ENCODE data around the gene LRRFIP1.

- TF ChIP-seq, protein P1, sequence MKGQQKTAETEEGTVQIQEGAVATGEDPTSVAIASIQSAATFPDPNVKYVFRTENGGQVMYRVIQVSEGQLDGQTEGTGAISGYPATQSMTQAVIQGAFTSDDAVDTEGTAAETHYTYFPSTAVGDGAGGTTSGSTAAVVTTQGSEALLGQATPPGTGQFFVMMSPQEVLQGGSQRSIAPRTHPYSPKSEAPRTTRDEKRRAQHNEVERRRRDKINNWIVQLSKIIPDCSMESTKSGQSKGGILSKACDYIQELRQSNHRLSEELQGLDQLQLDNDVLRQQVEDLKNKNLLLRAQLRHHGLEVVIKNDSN (IDR thresholded peaks at IDR 0.05) = no peak
- TF ChIP-seq EP300 (IDR thresholded peaks at IDR 0.05; ENCODE audit: borderline replicate concordance) (no peak), RAD21 (IDR thresholded peaks at IDR 0.05; ENCODE audit: low read depth) (no peak), CREB1 (IDR thresholded peaks at IDR 0.05; ENCODE audit: low read depth) (no peak), FOXM1 (IDR thresholded peaks at IDR 0.05; ENCODE audit: borderline replicate concordance, low read depth) (no peak), YY1 (IDR thresholded peaks at IDR 0.05; ENCODE audit: low read depth) (no peak), TCF12 (IDR thresholded peaks at IDR 0.05; ENCODE audit: low read depth) (no peak), TAF1 (IDR thresholded peaks at IDR 0.05; ENCODE audit: low read depth) (no peak), EGR1 (IDR thresholded peaks at IDR 0.05) (no peak), NFIC (IDR thresholded peaks at IDR 0.05) (no peak)
- TF ChIP-seq, protein P2, sequence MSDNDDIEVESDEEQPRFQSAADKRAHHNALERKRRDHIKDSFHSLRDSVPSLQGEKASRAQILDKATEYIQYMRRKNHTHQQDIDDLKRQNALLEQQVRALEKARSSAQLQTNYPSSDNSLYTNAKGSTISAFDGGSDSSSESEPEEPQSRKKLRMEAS (IDR thresholded peaks at IDR 0.05) = no peak
- TF ChIP-seq, protein P3, sequence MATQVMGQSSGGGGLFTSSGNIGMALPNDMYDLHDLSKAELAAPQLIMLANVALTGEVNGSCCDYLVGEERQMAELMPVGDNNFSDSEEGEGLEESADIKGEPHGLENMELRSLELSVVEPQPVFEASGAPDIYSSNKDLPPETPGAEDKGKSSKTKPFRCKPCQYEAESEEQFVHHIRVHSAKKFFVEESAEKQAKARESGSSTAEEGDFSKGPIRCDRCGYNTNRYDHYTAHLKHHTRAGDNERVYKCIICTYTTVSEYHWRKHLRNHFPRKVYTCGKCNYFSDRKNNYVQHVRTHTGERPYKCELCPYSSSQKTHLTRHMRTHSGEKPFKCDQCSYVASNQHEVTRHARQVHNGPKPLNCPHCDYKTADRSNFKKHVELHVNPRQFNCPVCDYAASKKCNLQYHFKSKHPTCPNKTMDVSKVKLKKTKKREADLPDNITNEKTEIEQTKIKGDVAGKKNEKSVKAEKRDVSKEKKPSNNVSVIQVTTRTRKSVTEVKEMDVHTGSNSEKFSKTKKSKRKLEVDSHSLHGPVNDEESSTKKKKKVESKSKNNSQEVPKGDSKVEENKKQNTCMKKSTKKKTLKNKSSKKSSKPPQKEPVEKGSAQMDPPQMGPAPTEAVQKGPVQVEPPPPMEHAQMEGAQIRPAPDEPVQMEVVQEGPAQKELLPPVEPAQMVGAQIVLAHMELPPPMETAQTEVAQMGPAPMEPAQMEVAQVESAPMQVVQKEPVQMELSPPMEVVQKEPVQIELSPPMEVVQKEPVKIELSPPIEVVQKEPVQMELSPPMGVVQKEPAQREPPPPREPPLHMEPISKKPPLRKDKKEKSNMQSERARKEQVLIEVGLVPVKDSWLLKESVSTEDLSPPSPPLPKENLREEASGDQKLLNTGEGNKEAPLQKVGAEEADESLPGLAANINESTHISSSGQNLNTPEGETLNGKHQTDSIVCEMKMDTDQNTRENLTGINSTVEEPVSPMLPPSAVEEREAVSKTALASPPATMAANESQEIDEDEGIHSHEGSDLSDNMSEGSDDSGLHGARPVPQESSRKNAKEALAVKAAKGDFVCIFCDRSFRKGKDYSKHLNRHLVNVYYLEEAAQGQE (IDR thresholded peaks at IDR 0.05; ENCODE audit: low read depth) = no peak
Observed at GRCh38 chr2:237652181-237652580, 24.8 kb downstream of the LRRFIP1 start.
